Left ventricle myocardium inferior (tissue), 1 donor: ENCODE measurements around the gene ASPHD1. TPM values are rescaled to one million over a fixed set of nuclear protein-coding genes. Genes with fewer than 3 reads are reported as not detected.
"Not testable (repeated sequence)": the region's sequence is repeated elsewhere in the genome, so short reads cannot be mapped to it uniquely, and the experiment has no call there.

Experiments used
- DNase-seq: peaks from one replicate; pipeline ENCODE4 v3.0.0-alpha.2; 2020
- H3K27ac ChIP-seq: fragments of 200-600 bp; replicated peaks from 2 replicates; pipeline ENCODE4 v1.8.0; 2021
- H3K27me3 ChIP-seq: fragments of 200-600 bp; 2 replicates; pipeline ENCODE4 v1.8.0; 2021; ENCODE audit warnings: low read depth
- H3K36me3 ChIP-seq: fragments of 200-600 bp; 2 replicates; pipeline ENCODE4 v1.8.0; 2021
- H3K4me1 ChIP-seq: fragments of 200-600 bp; 2 replicates; pipeline ENCODE4 v1.8.0; 2021
- H3K4me3 ChIP-seq: fragments of 200-600 bp; 2 replicates; pipeline ENCODE4 v1.8.0; 2021; ENCODE audit warnings: mild to moderate bottlenecking, moderate library complexity
- H3K9me3 ChIP-seq: fragments of 200-600 bp; replicated peaks from 2 replicates; pipeline ENCODE4 v1.8.0; 2021
- intact Hi-C: fragments of 100-400 bp; cut with micrococcal nuclease; formaldehyde crosslinking; loops from one replicate; pipeline ENCODE4 v1.11.0; 2022
- total RNA-seq: library from RNA; stranded (reverse); fragmentation: NEBNext Ultra II Directional; extraction: Animal tissue kit (Norgen Biotek cat#: 25700); gene quantifications from one replicate; pipeline ENCODE4 v1.2.1, GENCODE V29; 2021
- TF ChIP-seq, protein P1 (sequence below): fragments of 200-600 bp; IDR thresholded peaks from 2 replicates; pipeline ENCODE4 v1.8.0; 2021; ENCODE audit warnings: antibody characterized with exemption, mild to moderate bottlenecking, borderline replicate concordance
- donor health status: DM: no; HTN: yes; CAD: no; lungs with severe emphysema.

ASPHD1 gene
- total RNA-seq, 1 donor from 2014 or later, result not detected

DNA sequence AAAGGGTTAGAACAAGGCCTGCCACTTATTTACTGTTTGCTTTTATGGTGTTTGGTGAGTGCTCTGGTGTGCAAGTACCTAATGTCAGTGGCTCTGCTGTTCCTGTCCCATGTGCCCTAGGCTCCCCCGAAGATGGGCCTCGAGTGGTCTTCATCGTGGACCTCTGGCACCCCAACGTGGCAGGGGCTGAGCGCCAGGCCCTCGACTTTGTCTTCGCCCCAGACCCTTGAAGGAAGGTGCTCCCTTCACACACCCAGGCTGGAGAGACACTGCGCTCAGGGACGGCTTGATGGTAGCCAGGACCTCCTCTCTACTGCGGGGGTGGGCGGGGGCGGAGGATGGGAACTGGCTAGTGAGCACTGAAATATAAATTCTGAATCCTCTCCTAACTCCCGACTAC lies 5.4 kb downstream of the ASPHD1 start:
- Histone ChIP-seq H3K36me3 (no peaks in the 10 kb centered on the region), H3K9me3 (no peaks in the 10 kb centered on the region), H3K4me1 (peaks cover 2% of the 10 kb centered on the region), H3K4me3 (no peak overlapping the region), H3K27ac (no peak overlapping the region), H3K27me3 (peaks cover 18% of the 10 kb centered on the region)
- TF ChIP-seq, protein P1, sequence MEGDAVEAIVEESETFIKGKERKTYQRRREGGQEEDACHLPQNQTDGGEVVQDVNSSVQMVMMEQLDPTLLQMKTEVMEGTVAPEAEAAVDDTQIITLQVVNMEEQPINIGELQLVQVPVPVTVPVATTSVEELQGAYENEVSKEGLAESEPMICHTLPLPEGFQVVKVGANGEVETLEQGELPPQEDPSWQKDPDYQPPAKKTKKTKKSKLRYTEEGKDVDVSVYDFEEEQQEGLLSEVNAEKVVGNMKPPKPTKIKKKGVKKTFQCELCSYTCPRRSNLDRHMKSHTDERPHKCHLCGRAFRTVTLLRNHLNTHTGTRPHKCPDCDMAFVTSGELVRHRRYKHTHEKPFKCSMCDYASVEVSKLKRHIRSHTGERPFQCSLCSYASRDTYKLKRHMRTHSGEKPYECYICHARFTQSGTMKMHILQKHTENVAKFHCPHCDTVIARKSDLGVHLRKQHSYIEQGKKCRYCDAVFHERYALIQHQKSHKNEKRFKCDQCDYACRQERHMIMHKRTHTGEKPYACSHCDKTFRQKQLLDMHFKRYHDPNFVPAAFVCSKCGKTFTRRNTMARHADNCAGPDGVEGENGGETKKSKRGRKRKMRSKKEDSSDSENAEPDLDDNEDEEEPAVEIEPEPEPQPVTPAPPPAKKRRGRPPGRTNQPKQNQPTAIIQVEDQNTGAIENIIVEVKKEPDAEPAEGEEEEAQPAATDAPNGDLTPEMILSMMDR, result no peak
- DNase-seq, result no peak
- intact Hi-C loops, result no loop called here

DNA sequence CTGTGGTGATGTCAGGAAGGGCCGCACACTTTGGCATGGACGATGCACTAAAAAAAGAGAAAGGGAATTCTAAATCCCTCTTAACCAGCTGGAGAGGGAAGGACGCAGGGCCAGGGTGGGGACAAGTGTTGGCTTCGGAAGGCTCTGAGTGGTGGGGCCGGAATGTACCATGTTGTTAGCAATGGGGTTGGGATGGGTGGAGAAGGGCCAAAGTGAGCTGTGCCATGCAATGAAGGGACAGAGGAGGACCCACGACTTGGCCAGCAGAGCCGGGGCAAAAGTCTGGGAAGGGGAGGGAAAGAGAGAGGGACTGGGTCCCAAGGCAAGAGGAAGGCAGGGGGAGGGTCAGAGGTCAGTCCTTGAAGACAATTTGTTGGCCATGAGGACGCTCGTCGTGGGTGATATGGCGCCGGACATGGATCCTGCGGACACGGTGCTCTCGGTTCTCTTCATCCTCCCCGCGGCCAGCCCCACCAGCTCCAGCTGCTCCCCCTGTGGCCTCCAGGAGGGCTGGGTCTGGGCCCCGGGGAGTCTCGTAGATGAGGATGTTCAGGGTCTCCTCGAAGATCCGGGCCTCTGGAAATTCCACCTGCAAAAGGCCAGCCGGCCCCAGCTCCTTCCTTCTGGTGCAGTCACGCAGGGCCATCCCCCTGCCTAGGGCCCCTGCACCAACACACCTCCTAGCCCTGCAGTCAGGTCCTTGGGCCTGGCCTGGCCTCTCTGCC lies 6.4 kb downstream of the ASPHD1 start:
- peaks cover 8% of the 10 kb centered on the region for H3K27me3 ChIP-seq
- no peak overlapping the region for H3K4me3 ChIP-seq
- TF ChIP-seq, protein P1, result no peak
- H3K27ac ChIP-seq, result no peak overlapping the region
- H3K9me3 ChIP-seq, result no peaks in the 10 kb centered on the region
- no peaks in the 10 kb centered on the region for H3K4me1 ChIP-seq
- intact Hi-C loops, result no loop called here
- no peaks in the 10 kb centered on the region for H3K36me3 ChIP-seq
- DNase-seq, result no peak

DNA sequence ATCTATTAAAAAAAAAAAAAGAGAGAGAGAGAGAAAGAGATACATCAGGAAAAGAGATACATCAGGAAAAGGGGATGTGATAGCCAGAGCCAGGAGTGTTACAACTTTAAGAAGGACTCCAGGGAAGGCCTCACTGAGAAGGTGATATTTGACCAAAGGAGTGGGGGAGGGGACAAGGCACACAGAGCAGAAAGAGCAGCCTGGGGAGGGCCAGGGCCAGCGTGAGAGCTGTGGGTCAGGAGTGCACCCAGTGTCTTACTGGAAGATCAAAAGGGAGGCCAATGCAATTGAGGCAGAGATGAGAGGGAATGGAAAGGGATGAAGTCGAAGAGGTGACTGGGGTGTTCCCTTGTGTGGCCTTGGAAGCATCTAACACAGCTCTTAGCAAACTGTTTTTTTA lies 7.7 kb downstream of the ASPHD1 start:
- H3K9me3 ChIP-seq, result no peaks in the 10 kb centered on the region
- intact Hi-C loops, result no loop called here
- no peak for DNase-seq
- TF ChIP-seq, protein P1, result no peak
- no peaks in the 10 kb centered on the region for H3K36me3 ChIP-seq
- no peaks in the 10 kb centered on the region for H3K27me3 ChIP-seq
- H3K27ac ChIP-seq, result no peak overlapping the region
- H3K4me1 ChIP-seq, result no peaks in the 10 kb centered on the region
- no peak overlapping the region for H3K4me3 ChIP-seq

DNA sequence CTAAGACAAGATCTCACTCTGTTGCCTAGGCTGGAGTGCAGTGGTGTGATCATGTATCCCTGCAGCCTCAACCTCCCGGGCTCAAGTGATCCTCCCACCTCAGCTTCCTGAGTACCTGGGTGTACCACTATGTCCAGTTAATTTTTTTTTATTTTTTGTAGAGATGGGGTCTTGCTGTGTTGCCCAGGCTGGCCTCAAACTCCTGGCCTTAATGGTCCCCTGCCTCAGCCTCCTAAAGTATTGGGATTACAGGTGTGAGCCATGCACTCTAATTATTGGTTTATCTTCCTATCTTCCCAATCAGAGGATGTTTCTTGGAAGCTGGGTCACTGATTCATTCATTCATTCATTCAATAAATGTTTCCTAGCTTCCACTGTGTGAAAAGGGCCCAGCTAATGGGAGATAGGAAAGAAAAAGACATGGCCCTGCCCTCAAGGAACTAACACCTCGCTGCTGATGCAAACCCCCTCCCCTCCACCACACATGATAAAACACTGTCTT lies 8.5 kb downstream of the ASPHD1 start:
- H3K27ac ChIP-seq, result no peak overlapping the region
- no peak for DNase-seq
- H3K9me3 ChIP-seq, result no peaks in the 10 kb centered on the region
- TF ChIP-seq, protein P1, result no peak
- no peak overlapping the region for H3K4me3 ChIP-seq
- no peaks in the 10 kb centered on the region for H3K36me3 ChIP-seq
- intact Hi-C loops, result no loop called here
- no peaks in the 10 kb centered on the region for H3K27me3 ChIP-seq
- H3K4me1 ChIP-seq, result no peaks in the 10 kb centered on the region

DNA sequence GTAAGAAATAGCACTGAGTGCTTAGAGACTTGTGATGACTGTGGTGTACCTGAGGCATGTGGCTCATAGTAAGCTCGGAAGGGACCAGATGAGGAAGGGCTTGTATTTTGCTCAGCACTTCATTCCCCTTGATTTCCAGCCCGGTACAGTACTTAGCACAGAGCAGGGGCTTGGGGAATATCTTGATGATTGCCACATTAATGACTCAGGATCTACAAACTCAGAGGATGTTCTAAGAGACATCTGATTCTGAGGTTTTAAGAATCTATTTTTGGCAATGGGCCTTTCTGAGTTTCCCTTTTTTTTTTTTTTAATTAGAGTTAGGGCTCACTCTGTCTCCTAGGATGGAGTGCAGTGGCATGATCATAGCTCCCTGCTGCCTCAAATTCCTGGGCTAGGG lies 9.1 kb downstream of the ASPHD1 start:
- no peak for DNase-seq
- no peak overlapping the region for H3K27ac ChIP-seq
- H3K36me3 ChIP-seq, result no peaks in the 10 kb centered on the region
- TF ChIP-seq, protein P1, result no peak
- intact Hi-C loops, result no loop called here
- no peaks in the 10 kb centered on the region for H3K27me3 ChIP-seq
- H3K4me1 ChIP-seq, result no peaks in the 10 kb centered on the region
- H3K9me3 ChIP-seq, result no peaks in the 10 kb centered on the region
- no peak overlapping the region for H3K4me3 ChIP-seq

DNA sequence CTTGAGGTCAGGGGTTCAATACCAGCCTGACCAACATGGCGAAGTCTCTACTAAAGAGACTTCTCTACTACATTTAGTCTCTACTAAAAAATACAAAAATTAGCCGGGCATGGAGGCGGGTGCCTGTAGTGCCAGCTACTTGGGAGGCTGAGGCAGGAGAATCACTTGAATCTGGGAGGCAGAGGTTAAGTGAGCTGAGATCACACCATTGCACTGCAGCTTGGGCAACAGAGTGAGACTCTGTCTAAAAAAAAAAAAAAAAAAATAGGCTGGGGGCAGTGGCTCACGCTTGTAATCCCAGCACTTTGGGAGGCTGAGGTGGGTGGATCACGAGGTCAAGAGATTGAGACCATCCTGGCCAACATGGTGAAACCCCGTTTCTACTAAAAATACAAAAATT lies 9.6 kb downstream of the ASPHD1 start:
- H3K27me3 ChIP-seq, intact Hi-C loops, H3K36me3 ChIP-seq, H3K4me1 ChIP-seq, DNase-seq, H3K4me3 ChIP-seq, H3K9me3 ChIP-seq, H3K27ac ChIP-seq: not testable (repeated sequence)
